Loucy (cell line): ENCODE results near the gene ZNF620.

Experiments used
- H2AFZ ChIP-seq: fragments of 200-600 bp; sonication (generic); 2 replicates; pipeline ENCODE4 v1.6.0; 2016; ENCODE audit warnings: antibody characterized with exemption, mild to moderate bottlenecking, low read length, moderate library complexity
- H3F3A ChIP-seq: fragments of 200-600 bp; 2 replicates; pipeline ENCODE4 v1.6.0; 2016; ENCODE audit warnings: antibody characterized with exemption, low read depth, mild to moderate bottlenecking
- H3K27me3 ChIP-seq: fragments of 200-600 bp; sonication (generic); 2 replicates; pipeline ENCODE4 v1.6.1; 2014; ENCODE audit warnings: low read length, mild to moderate bottlenecking; ENCODE audit not compliant: insufficient read depth, poor library complexity, severe bottlenecking
- H3K36me3 ChIP-seq: fragments of 200-600 bp; sonication (generic); 2 replicates; pipeline ENCODE4 v1.6.1; 2016; ENCODE audit warnings: low read length; ENCODE audit not compliant: insufficient read depth
- H3K4me1 ChIP-seq: fragments of 200-600 bp; sonication (generic); 2 replicates; pipeline ENCODE4 v1.5.1; 2014; ENCODE audit warnings: low read length, mild to moderate bottlenecking; ENCODE audit not compliant: insufficient read depth, poor library complexity, severe bottlenecking
- H3K4me2 ChIP-seq: fragments of 200-600 bp; sonication (generic); 2 replicates; pipeline ENCODE4 v1.6.0; 2014; ENCODE audit warnings: antibody characterized with exemption, low read length, low read depth, mild to moderate bottlenecking; ENCODE audit not compliant: poor library complexity, severe bottlenecking
- H3K4me3 ChIP-seq: fragments of 200-600 bp; sonication (generic); 2 replicates; pipeline ENCODE4 v1.5.1; 2014; ENCODE audit warnings: low read length, mild to moderate bottlenecking, mixed read lengths; ENCODE audit not compliant: poor library complexity, severe bottlenecking
- H3K79me2 ChIP-seq: fragments of 200-600 bp; sonication (generic); 2 replicates; pipeline ENCODE4 v1.6.1; 2014; ENCODE audit warnings: low read length; ENCODE audit not compliant: insufficient read depth
- H3K9ac ChIP-seq: fragments of 200-600 bp; sonication (generic); 2 replicates; pipeline ENCODE4 v1.6.0; 2014; ENCODE audit warnings: mild to moderate bottlenecking, low read depth, low read length, moderate library complexity; ENCODE audit not compliant: poor library complexity, severe bottlenecking
- H3K9me2 ChIP-seq: fragments of 200-600 bp; sonication (generic); replicated peaks from 2 replicates; pipeline ENCODE4 v1.6.1; 2016; ENCODE audit warnings: low read depth, low read length, mixed read lengths
- H3K9me3 ChIP-seq: fragments of 200-600 bp; sonication (generic); 2 replicates; pipeline ENCODE4 v1.6.1; 2014; ENCODE audit warnings: mild to moderate bottlenecking, antibody characterized with exemption, low read length, low read depth; ENCODE audit not compliant: insufficient read depth
- H4K20me1 ChIP-seq: fragments of 200-600 bp; sonication (generic); 2 replicates; pipeline ENCODE4 v1.6.0; 2014; ENCODE audit warnings: antibody characterized with exemption, low read length, mild to moderate bottlenecking; ENCODE audit not compliant: insufficient read depth, poor library complexity, severe bottlenecking
- CTCF ChIP-seq: fragments of 200-600 bp; sonication (generic); conservative IDR thresholded peaks from 2 replicates; pipeline ENCODE4 v1.5.1; 2014; ENCODE audit warnings: mild to moderate bottlenecking, antibody characterized with exemption, low read length
- EZH2phosphoT487 ChIP-seq: fragments of 200-600 bp; IDR thresholded peaks from 2 replicates; pipeline ENCODE4 v1.6.1; 2018; ENCODE audit warnings: antibody characterized with exemption, mild to moderate bottlenecking, moderate library complexity, borderline replicate concordance

ZNF620 gene

DNA sequence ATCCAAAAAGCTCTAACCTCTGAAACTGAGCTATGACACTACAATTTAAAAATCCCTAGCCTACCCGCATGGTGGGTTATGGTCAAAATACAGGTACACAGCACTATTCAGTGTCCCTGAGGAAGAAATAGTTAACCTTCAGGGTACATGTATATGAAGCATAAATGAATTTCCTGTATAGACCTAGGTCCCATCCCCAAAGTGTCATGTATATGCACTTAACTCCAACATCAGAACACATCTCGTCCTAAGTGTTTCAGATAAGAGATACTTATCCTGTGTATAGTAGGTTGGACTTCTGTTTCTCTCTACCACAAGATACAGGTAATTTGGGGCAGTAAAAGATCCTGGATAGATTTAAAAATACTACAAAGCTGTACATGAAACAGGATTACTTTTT lies 42.3 kb upstream of the ZNF620 start:
- H3F3A ChIP-seq, result no peaks in the 10 kb centered on the region
- peaks cover 31% of the 10 kb centered on the region for H4K20me1 ChIP-seq
- H3K36me3 ChIP-seq, result peaks cover 49% of the 10 kb centered on the region

GRCh38 chr3:40464339-40465110 lies 41.3 kb upstream of the ZNF620 start:
- Histone ChIP-seq H3F3A (no peaks in the 10 kb centered on the region), H3K27me3 (no peaks in the 10 kb centered on the region), H3K4me2 (no peak overlapping the region), H3K4me3 (no peak overlapping the region), H3K9me3 (no peaks in the 10 kb centered on the region), H3K9ac (no peak overlapping the region), H3K9me2 (no peaks in the 10 kb centered on the region), H3K4me1 (peaks cover 4% of the 10 kb centered on the region), H3K36me3 (peaks cover 40% of the 10 kb centered on the region; the same call in 1 of the 2 replicates), H2AFZ (no peak overlapping the region), H3K79me2 (peaks cover 19% of the 10 kb centered on the region), H4K20me1 (peaks cover 21% of the 10 kb centered on the region)
- TF ChIP-seq EZH2phosphoT487 (no peak), CTCF (no peak)

More for the DNA sequence above, 42.3 kb upstream of the ZNF620 start:
- peaks cover 28% of the 10 kb centered on the region for H3K79me2 ChIP-seq
- no peak overlapping the region for H3K4me3 ChIP-seq
- no peaks in the 10 kb centered on the region for H3K27me3 ChIP-seq
- no peak overlapping the region for H3K4me2 ChIP-seq
- H3K4me1 ChIP-seq, result peaks cover 12% of the 10 kb centered on the region
- no peaks in the 10 kb centered on the region for H3K9me3 ChIP-seq
- no peak overlapping the region for H3K9ac ChIP-seq
- no peak overlapping the region for H2AFZ ChIP-seq
- TF ChIP-seq EZH2phosphoT487, result no peak
- no peak for TF ChIP-seq CTCF
- H3K9me2 ChIP-seq, result no peaks in the 10 kb centered on the region

GRCh38 chr3:40465111-40465407 lies 40.8 kb upstream of the ZNF620 start:
- H3K79me2 ChIP-seq, result peaks cover 14% of the 10 kb centered on the region

More at GRCh38 chr3:40465111-40465407, 40.8 kb upstream of the ZNF620 start:
- Histone ChIP-seq H3K9ac (no peak overlapping the region), H3K9me3 (no peaks in the 10 kb centered on the region), H3F3A (no peaks in the 10 kb centered on the region), H4K20me1 (peaks cover 17% of the 10 kb centered on the region), H3K4me3 (no peak overlapping the region), H3K4me1 (peaks cover 3% of the 10 kb centered on the region), H3K4me2 (no peak overlapping the region), H3K36me3 (peaks cover 36% of the 10 kb centered on the region; the same call in 1 of the 2 replicates), H3K9me2 (no peaks in the 10 kb centered on the region), H2AFZ (no peak overlapping the region), H3K27me3 (no peaks in the 10 kb centered on the region)
- TF ChIP-seq CTCF (no peak), EZH2phosphoT487 (no peak)
